HG03520 (cell line): Measurements from ENCODE around the gene RNF112.

Source experiments
- ATAC-seq: cut with Tn5 transposase; IDR thresholded peaks from one replicate; pipeline ENCODE4 v1.9.1; 2021; ENCODE audit warnings: mild to moderate bottlenecking, moderate library complexity; ENCODE audit not compliant: unreplicated experiment

The RNF112 gene

DNA sequence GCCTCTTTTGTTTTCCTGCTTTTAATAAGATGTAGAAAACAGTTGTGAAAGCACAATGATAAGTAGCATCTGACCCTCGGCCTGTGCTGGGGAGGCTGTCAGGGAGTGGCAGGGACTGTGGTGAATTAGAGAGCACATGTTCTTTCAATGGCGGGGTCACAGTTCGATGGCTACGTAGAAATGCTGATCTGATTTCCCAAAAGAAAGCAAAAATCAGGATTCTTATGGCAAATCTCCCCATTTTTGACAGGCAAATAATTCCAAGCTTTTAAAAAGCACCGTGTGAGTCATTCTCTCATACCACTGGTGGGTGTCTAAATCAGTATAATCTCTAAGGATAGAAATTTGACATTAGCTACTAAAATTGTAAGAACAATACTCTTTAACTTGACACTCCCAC is 36.9 kb upstream of the RNF112 start:
- ATAC-seq, result no peak

- no peak for ATAC-seq
Observed at GRCh38 chr17:19375732-19376131, 35.3 kb upstream of the RNF112 start.

- no peak for ATAC-seq
Observed at GRCh38 chr17:19376811-19377210, 34.2 kb upstream of the RNF112 start.

DNA sequence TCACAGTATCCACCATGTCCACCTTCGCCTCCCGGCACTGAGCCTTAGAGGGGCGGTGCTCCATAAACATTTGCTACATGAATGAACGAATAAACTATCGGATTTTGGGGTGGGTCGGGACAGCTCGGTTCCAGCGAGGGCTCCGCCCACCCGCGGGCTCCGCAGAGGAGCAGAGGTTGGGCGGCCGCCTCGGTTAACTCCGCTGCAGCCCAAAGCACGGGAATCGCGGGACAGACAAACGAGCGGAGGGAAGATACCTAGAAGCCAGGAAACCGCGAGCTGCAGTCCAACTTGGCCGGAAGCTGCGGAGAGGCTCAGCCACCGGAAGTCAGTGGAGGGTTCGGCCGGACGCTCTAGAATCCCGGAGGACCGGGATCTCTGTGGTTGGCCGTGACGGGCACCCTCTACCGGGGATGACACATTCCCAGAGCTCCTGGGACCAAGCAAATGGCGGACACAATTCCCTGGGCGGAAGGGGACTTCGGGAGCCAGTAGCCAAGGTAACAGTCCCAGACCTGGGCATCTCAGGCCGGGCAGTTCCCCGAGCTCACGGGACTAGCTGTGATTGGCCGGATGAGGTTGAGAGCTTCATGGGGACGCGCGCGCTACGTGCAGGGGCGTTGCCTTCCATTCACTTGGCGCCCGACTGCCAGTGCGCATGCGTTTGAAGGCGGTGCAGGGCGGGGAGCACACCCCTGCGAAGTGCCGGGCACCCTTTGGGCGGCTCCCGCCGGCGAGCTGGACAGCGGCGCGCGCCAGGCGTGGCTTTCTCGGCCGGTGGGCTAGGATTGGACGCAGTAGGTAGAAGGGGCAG is 33.2 kb upstream of the RNF112 start:
- ATAC-seq, result peak; percentile 84

- no peak for ATAC-seq
Observed at GRCh38 chr17:19378416-19379360, 32.3 kb upstream of the RNF112 start, which contains the start of gene MAPK7. MAPK7 (plus strand) TSS chr17:19378498; CDS start chr17:19378901, 403 bp downstream.

GRCh38 chr17:19379361-19380065 is 31.5 kb upstream of the RNF112 start:
- ATAC-seq, result no peak

- ATAC-seq, result no peak
Observed at GRCh38 chr17:19380481-19381301, 30.3 kb upstream of the RNF112 start.

DNA sequence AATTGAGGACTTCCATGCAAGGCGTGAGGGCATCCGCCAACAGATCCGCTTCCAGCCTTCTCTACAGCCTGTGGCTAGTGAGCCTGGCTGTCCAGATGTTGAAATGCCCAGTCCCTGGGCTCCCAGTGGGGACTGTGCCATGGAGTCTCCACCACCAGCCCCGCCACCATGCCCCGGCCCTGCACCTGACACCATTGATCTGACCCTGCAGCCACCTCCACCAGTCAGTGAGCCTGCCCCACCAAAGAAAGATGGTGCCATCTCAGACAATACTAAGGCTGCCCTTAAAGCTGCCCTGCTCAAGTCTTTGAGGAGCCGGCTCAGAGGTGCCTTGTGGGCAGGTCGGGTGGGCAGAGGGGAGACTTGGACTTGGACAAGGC is 29.7 kb upstream of the RNF112 start:
- no peak for ATAC-seq

GRCh38 chr17:19381741-19382444 is 29.1 kb upstream of the RNF112 start:
- no peak for ATAC-seq

DNA sequence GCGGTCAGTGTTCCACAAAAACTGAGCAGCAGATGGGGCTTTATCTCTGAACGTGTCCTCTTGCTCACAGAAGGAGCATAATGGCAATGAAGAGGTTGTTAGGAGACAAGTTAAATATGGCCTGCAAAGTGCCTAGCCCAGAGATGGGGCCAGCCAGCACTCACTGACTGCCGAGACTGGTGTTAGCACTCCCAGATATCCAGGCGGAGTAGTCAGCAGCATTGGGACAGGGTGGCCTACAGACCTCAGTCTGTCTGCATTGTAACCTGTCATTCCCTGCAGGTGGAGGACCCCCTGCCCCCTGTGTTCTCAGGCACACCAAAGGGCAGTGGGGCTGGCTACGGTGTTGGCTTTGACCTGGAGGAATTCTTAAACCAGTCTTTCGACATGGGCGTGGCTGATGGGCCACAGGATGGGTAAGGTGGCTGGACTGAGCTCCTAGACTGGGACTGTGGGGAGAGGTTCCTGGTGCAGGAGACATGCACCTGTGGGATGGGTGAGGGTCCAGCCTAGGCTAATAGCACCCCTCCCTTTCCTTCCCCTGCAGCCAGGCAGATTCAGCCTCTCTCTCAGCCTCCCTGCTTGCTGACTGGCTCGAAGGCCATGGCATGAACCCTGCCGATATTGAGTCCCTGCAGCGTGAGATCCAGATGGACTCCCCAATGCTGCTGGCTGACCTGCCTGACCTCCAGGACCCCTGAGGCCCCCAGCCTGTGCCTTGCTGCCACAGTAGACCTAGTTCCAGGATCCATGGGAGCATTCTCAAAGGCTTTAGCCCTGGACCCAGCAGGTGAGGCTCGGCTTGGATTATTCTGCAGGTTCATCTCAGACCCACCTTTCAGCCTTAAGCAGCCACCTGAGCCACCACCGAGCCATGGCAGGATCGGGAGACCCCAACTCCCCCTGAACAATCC is 28.2 kb upstream of the RNF112 start:
- no peak for ATAC-seq

DNA sequence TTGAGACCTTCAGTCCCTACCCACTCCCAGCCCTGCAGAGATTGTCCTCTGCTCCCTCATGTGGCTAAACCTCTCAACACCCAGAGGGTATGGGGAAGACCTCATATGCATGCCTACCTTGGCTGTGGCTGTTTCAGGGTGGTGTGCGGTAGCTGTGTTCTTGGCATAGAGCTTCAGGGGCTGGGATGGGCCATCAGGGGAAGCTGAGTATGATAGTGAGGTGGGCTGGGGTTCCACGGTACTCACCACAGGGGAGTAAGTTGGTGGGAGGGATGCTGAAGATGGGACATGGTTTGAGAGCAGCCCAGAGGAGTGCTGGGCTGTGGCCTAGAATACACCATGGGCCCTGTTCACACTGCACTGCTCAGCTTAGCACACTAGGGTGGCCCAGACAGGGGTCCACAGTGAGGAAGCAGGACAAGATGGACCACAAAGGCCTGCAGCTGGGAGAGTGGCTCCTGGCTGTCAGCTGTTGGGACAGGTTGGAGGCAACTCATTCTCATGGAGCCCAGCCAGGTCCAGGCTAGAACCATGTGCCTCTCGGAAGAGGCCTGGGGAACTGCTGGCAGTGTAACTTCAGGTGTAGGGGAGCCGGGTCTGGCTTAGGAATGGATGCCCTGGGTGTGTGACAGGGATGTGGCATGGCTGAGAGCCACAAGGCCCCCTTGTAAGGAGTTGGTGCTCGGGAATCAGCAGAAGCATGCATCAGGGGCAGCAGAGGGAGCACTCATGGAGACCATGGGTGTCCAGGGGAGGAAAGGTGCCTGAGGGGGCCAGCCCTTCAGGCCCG is 27.2 kb upstream of the RNF112 start:
- no peak for ATAC-seq

DNA sequence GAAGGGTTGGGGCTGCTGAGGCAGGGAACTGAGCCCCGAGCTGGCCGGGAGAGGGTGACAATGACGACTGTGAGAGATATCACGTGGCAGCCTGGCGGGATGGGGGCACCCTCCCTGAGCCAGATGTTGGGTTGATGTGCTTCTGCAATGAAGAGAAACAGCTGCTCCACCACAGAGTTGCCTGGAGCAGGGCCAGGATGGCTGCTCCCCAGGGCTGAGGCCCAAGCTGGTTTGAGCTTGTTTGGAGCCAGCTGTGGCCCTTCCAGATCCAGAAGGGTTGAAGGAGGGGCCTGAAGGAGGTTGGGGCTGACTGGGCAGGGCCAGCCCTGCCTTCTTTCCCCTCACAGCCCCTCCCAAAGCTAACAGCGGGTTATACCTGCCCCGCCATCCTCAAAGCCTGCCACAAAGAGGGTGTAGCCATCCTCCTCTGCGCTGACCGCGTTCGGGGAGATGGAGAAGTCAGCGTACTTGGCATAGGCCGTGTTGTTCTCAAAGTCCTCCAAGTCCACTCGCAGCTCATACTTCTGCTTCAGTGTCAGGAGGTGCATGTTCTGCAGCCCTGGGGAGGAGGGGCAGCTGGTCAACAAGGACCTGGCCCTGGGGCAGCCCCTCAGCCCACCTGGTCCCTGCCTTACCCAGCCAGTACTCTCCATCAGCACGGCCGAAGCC is 26.2 kb upstream of the RNF112 start:
- ATAC-seq, result no peak

DNA sequence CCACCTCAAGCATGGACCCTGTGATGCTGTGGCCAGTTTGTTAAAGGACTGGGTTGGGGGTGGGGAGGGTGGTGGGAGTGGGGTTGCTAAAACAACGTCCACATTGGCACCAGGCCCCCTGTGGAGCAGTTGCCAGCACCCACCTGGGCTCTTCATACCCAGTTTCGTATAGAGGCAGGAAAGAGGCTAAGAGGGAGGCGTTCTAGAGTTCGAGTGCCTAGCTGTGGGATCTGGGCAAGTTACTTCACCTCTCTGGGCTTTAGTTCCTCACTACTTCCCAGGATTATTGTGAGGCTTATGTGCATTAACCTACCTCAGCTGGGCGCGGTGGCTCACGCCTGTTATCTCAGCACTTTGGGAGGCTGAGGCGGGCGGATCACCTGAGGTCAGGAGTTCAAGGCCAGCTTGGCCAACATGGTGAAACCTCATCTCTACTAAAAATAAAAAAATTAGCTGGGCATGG is 25.5 kb upstream of the RNF112 start:
- ATAC-seq, result no peak

GRCh38 chr17:19386051-19386929 is 24.7 kb upstream of the RNF112 start:
- ATAC-seq, result no peak

DNA sequence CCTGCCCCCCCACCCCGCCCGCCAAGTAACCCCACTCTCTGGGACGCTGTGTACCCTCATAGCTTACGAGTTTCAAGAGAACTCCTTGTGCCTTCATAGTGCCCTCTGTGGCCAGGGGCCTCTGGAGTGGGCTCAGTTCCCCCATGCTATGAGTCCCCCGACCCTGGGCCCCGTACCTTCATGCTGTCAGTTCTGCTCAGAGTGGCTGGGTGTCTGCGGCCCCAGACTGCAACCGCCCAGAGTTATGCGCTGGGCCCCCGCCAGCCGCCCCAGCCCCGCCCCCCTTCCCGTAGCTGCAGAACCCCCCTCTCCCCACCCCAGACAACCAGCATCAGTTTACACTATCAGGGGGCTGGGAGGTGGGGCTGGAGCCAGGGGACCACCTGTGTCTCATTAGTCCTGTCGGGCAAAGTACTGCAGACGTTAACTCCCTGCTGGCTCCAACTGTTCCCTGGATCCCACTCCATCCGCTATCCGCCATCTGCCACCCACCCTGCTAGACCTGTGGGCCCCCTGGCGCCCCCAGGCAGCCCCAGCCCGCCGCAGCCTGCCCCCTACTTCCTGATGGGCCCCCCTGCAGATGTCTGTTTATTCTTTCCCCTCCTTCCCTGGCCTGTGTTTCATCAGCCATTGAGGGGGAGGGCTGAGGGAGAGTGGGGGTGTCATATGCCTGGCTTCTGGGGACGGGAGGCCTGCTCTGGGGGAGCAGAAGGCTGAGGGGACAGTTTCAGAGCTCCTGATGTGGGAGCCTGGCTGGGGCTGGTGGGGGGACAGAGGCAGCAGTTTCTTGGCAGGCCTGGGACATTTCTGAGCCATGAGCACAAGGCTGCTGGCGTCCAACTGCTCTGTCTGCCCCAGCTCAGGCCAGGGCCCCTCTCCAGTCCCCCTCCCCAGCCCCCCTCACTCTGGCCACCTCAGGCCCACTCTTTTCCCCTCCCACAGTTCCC is 23.8 kb upstream of the RNF112 start, which contains the start of gene MFAP4:
Gene MFAP4, minus strand, starts transcription at position 217 of the 947 bp plus-strand sequence. Its CDS starts 35 bp downstream, at position 182.
- ATAC-seq, result no peak
